ENCODE data around the gene LBX2. TPM values are rescaled to one million over a fixed set of nuclear protein-coding genes. Genes with fewer than 3 reads are reported as not detected.

The LBX2 gene
- total RNA-seq, 1 donor from 2014 or later: 2.6 TPM

DNA sequence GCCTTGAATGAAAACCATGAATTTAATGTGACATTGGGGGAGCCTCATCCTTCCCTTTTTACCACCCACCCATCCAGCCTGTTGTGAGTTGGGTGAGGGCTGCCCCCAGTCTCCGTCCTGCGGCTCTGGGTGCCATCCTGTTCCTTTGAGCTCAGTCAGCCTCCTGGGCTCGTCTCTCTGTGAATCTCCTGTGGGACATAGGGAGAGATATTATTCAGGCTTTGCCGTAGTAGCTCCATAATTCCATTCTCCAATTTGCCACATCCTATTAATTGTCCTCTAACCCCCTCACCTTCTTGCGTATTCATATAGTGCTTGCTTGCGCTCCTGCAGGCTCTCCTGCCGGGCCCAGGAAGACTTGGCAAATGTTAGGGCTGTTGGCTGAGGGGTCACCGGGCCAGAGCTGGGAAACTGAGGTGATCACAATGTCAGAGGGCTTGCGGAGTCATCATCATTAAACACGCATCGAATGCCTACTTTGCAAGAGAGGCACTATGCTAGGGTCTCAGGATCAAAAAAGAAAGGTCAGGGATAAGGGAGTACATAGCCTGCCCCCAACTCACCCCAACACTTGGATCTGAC, 27.3 kb upstream of the LBX2 start:
- DNase-seq (ENCODE audit: low spot score): no peak

- no peak for DNase-seq (ENCODE audit: low spot score)
Observed at GRCh38 chr2:74525717-74526648, 26.6 kb upstream of the LBX2 start, which contains the start of gene DQX1. Gene DQX1 (minus strand): TSS chr2:74526231. CDS start chr2:74525729, 502 bp downstream.

GRCh38 chr2:74524955-74525716, 25.7 kb upstream of the LBX2 start:
- no peak for DNase-seq (ENCODE audit: low spot score)

GRCh38 chr2:74524005-74524404, 24.6 kb upstream of the LBX2 start:
- no peak for DNase-seq (ENCODE audit: low spot score)

GRCh38 chr2:74522516-74522915, 23.1 kb upstream of the LBX2 start:
- peak; percentile 57 for DNase-seq (ENCODE audit: low spot score)

- DNase-seq (ENCODE audit: low spot score): no peak
Observed at GRCh38 chr2:74516650-74517049, 17.2 kb upstream of the LBX2 start.

DNA sequence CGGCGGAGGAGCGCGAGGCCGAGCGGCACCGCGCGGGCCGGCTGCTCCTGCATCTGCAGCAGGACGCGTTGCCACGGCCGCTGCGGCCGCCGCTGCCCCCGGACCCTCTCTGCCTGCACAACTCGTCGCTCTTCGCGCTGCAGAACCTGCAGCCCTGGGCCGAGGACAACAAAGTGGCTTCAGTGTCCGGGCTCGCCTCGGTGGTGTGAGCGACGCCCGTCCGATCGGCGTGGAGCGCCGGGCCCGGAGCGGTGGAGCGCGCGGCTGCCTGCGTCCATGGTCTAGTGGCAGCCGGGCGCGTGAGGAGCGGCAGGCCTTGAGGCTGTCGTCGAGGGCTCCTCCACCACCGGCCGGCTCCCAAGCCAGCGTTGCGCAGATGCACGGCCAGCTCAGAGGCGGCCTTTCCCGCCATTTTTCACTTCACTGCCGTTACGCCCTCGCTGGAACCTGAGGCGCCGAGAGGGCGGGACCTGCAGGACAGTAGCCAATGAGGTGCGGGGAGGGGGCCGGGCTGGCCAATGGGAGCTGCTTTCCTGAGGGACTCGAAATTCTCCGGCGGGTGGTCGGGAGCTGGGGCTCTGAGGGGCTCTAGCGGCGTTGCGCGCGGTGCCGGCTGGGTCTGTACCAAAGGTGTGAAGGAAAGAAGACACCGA, 16.7 kb upstream of the LBX2 start:
- no peak for DNase-seq (ENCODE audit: low spot score)

- DNase-seq (ENCODE audit: low spot score): no peak
Observed at GRCh38 chr2:74515271-74515980, 16.0 kb upstream of the LBX2 start.

- no peak for DNase-seq (ENCODE audit: low spot score)
Observed at GRCh38 chr2:74514368-74515270, 15.2 kb upstream of the LBX2 start, which contains the start of gene TLX2. Gene TLX2 (plus strand): TSS chr2:74514450. CDS start chr2:74514807, 357 bp downstream.

- no peak for DNase-seq (ENCODE audit: low spot score)
Observed at GRCh38 chr2:74513605-74514367, 14.4 kb upstream of the LBX2 start.

DNA sequence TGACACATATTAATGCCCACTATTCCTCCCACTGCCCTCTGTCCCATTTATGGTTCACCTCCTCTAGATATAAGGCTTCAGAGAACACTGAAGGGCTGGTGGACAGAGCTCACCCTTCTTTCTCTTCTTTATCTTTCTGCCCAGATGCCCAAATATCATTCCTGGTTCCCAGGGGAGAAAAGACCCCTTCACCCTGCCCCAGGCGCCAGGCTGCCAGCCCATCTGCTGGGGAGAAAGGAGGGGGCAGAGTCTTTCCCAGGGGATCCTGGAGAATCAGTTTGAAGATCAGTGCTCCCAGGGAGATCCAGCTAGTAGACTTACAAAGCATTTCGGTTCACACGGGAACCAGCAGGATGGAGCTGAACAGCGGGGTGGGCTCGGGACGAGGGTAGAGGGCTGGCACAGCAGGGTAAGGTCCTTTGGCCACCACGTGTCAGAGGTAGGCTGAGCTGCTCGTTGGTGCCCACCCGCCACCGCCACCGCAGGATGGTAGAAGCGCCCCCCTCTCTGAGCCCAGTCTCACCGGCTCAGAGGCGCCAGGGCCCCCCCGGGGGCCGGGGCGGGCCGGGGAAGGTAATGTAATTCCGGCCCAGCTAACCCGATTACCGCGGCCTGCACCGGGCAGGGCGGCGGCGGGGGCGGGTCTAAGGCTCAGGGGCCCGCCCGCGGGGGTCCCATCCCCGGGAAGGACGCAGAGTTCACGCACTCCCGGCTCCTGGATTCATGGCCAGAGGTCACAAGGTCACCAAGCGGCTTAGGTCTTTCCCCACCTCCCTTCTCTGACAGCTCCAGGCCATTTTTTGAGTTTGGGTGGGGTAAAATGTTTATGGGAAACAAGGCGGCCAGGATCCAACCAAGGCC, 13.6 kb upstream of the LBX2 start:
- DNase-seq (ENCODE audit: low spot score): no peak

- no peak for DNase-seq (ENCODE audit: low spot score)
Observed at GRCh38 chr2:74511104-74511989, 11.9 kb upstream of the LBX2 start.

- no peak for DNase-seq (ENCODE audit: low spot score)
Observed at GRCh38 chr2:74510272-74510671, 10.9 kb upstream of the LBX2 start.

- DNase-seq (ENCODE audit: low spot score): no peak
Observed at GRCh38 chr2:74507926-74508520, 8.6 kb upstream of the LBX2 start.

DNA sequence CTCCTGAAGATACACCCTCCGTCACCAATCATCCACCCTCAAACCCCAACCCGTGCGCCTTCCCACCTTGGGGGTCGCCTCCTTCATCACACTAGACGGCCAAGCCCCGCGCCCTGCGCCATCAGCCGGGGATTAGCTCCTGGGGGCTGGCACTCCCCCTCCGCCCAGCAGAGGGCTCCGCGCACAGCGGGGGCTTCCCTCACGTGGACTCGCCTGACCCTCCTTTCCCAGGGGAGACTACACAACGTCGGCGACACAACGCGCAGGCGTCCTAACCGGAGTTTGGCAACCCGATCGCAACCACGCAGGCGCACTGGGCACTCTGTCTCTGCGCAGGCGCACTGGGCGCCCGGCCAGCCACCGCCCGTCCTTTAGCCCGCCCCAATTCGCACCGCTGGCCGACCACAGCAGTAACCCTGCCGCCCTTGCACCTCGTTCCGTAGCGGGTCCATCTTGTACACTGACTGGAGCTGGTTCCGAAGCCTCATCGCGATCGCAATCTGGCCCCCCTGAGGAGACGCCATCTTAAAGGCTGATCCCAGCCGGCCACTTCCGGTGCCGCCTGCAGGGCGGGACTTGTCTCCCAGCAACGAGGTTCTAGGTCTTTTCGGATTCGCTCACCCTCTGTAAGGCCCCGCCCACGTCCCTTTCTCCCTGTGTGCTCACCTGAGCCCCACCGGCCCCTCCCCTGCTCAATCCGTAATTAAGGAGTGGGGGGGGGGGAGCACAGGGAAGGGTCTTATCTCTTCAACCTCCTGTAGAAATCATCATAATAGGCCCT, 7.9 kb upstream of the LBX2 start, which contains the start of gene PCGF1:
Gene PCGF1 (minus strand): TSS at position 551 of the 781 bp plus-strand sequence. CDS start 27 bp downstream, at position 524.
- peak; percentile 98 for DNase-seq (ENCODE audit: low spot score)
